ENCODE data around the gene PKN1. TPM values are rescaled to one million over a fixed set of nuclear protein-coding genes. Genes with fewer than 3 reads are reported as not detected.

PKN1 gene
- total RNA-seq, 1 experiment from 2014 or later, result 170 TPM

DNA sequence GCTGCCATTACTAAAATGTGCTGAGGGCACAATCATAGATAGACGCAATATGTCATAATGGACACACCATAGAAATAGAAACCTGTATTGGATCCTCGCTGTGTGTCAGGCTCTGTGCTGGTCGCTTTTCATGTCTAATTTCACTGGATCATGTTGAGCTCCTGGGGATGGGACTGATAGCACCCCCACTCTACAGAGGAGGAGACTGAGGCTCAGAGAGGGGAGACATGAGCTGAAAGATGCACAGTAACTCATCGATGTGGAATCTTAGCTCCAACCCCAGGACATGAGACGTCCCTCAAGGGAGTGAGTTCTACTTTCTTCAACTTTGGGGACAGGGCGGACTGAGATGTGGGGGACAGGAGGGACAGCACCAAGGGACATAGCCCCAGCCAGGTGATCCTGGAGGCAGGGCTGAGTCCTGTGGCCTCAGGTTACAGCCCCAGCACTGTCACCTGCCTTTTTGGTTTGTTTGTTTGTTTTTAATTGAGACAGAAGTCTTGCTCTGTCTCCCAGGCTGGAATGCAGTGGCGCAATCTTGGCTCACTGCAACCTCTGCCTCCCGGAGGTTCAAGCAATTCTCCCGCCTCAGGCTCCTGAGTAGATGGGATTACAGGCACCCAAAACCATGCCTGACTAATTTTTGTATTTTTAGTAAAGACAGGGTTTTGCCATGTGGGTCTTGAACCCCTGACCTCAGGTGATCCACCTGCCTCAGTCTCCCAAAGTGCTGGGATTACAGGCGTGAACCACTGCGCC lies 69.4 kb downstream of the PKN1 start:
- ChIA-PET CTCF (interaction anchor here (0.5 to 1.6 kb wide), 3 partner anchors 10 to 71 kb away, joined by 3 to 5 read pairs (median 4); no protein-coding TSS in a partner anchor), POLR2A (no interaction called here)
- ATAC-seq (no peak), DNase-seq (ENCODE audit: low spot score) (no peak)
- Mint-ChIP-seq H3K27me3 (ENCODE audit: low read depth) (peaks cover 12% of the 10 kb centered on the region; the same call in 1 of the 2 replicates), H3K4me1 (peaks cover 7% of the 10 kb centered on the region), H3K4me3 (no peak overlapping the region), H3K9me3 (no peaks in the 10 kb centered on the region), H3K27ac (no peak overlapping the region), H3K36me3 (no peaks in the 10 kb centered on the region)
- TF ChIP-seq GABPB1 (CRISPR knock-in tag; IDR thresholded peaks at IDR 0.05), result peak; percentile 67
- TF ChIP-seq, protein P1, sequence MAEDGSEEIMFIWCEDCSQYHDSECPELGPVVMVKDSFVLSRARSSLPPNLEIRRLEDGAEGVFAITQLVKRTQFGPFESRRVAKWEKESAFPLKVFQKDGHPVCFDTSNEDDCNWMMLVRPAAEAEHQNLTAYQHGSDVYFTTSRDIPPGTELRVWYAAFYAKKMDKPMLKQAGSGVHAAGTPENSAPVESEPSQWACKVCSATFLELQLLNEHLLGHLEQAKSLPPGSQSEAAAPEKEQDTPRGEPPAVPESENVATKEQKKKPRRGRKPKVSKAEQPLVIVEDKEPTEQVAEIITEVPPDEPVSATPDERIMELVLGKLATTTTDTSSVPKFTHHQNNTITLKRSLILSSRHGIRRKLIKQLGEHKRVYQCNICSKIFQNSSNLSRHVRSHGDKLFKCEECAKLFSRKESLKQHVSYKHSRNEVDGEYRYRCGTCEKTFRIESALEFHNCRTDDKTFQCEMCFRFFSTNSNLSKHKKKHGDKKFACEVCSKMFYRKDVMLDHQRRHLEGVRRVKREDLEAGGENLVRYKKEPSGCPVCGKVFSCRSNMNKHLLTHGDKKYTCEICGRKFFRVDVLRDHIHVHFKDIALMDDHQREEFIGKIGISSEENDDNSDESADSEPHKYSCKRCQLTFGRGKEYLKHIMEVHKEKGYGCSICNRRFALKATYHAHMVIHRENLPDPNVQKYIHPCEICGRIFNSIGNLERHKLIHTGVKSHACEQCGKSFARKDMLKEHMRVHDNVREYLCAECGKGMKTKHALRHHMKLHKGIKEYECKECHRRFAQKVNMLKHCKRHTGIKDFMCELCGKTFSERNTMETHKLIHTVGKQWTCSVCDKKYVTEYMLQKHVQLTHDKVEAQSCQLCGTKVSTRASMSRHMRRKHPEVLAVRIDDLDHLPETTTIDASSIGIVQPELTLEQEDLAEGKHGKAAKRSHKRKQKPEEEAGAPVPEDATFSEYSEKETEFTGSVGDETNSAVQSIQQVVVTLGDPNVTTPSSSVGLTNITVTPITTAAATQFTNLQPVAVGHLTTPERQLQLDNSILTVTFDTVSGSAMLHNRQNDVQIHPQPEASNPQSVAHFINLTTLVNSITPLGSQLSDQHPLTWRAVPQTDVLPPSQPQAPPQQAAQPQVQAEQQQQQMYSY (CRISPR knock-in tag; IDR thresholded peaks at IDR 0.05), result no peak

DNA sequence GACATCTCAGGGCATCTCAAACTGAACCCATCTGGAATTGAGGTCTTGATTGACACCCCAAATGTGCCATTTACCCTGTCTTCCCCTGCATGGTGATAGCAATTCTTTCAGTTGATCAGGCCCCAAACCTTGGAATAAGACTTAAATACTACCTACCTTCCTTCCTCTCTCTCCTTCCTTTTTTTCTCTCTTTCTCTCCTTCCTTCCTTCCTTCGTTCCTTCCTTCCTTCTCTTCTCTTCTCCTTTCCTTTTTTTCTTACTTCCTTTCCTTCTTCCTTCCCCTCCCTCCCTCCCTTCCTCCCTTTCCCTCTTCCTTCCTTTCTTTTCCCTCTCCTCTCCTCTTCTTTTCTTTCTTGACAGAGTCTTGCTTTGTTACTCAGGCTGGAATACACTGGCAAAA lies 70.2 kb downstream of the PKN1 start:
- Mint-ChIP-seq H3K9me3 (no peaks in the 10 kb centered on the region), H3K4me3 (no peak overlapping the region), H3K27ac (no peak overlapping the region), H3K27me3 (ENCODE audit: low read depth) (peaks cover 10% of the 10 kb centered on the region; the same call in 1 of the 2 replicates), H3K36me3 (no peaks in the 10 kb centered on the region), H3K4me1 (peaks cover 6% of the 10 kb centered on the region)
- no peak for ATAC-seq
- DNase-seq (ENCODE audit: low spot score), result no peak
- CTCF ChIA-PET, result interaction anchor here (1.2 to 4.1 kb wide), 3 partner anchors 15 to 53 kb away, joined by 3 to 34 read pairs (median 4); partner anchors contain the start of gene DNAJB1
- TF ChIP-seq, protein P2, sequence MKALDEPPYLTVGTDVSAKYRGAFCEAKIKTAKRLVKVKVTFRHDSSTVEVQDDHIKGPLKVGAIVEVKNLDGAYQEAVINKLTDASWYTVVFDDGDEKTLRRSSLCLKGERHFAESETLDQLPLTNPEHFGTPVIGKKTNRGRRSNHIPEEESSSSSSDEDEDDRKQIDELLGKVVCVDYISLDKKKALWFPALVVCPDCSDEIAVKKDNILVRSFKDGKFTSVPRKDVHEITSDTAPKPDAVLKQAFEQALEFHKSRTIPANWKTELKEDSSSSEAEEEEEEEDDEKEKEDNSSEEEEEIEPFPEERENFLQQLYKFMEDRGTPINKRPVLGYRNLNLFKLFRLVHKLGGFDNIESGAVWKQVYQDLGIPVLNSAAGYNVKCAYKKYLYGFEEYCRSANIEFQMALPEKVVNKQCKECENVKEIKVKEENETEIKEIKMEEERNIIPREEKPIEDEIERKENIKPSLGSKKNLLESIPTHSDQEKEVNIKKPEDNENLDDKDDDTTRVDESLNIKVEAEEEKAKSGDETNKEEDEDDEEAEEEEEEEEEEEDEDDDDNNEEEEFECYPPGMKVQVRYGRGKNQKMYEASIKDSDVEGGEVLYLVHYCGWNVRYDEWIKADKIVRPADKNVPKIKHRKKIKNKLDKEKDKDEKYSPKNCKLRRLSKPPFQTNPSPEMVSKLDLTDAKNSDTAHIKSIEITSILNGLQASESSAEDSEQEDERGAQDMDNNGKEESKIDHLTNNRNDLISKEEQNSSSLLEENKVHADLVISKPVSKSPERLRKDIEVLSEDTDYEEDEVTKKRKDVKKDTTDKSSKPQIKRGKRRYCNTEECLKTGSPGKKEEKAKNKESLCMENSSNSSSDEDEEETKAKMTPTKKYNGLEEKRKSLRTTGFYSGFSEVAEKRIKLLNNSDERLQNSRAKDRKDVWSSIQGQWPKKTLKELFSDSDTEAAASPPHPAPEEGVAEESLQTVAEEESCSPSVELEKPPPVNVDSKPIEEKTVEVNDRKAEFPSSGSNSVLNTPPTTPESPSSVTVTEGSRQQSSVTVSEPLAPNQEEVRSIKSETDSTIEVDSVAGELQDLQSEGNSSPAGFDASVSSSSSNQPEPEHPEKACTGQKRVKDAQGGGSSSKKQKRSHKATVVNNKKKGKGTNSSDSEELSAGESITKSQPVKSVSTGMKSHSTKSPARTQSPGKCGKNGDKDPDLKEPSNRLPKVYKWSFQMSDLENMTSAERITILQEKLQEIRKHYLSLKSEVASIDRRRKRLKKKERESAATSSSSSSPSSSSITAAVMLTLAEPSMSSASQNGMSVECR (CRISPR knock-in tag; IDR thresholded peaks at IDR 0.05; ENCODE audit: borderline replicate concordance), result no peak
- TF ChIP-seq NFATC4 (CRISPR knock-in tag; IDR thresholded peaks at IDR 0.05) (no peak), SMAD3 (CRISPR knock-in tag; IDR thresholded peaks at IDR 0.05; ENCODE audit: borderline replicate concordance) (no peak), TEAD1 (CRISPR knock-in tag; IDR thresholded peaks at IDR 0.05) (no peak), MXD4 (CRISPR knock-in tag; IDR thresholded peaks at IDR 0.05; ENCODE audit: borderline replicate concordance) (no peak), MYBL2 (CRISPR knock-in tag; IDR thresholded peaks at IDR 0.05) (no peak)
- TF ChIP-seq, protein P3, sequence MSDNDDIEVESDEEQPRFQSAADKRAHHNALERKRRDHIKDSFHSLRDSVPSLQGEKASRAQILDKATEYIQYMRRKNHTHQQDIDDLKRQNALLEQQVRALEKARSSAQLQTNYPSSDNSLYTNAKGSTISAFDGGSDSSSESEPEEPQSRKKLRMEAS (CRISPR knock-in tag; IDR thresholded peaks at IDR 0.05), result no peak
- TF ChIP-seq, protein P4, sequence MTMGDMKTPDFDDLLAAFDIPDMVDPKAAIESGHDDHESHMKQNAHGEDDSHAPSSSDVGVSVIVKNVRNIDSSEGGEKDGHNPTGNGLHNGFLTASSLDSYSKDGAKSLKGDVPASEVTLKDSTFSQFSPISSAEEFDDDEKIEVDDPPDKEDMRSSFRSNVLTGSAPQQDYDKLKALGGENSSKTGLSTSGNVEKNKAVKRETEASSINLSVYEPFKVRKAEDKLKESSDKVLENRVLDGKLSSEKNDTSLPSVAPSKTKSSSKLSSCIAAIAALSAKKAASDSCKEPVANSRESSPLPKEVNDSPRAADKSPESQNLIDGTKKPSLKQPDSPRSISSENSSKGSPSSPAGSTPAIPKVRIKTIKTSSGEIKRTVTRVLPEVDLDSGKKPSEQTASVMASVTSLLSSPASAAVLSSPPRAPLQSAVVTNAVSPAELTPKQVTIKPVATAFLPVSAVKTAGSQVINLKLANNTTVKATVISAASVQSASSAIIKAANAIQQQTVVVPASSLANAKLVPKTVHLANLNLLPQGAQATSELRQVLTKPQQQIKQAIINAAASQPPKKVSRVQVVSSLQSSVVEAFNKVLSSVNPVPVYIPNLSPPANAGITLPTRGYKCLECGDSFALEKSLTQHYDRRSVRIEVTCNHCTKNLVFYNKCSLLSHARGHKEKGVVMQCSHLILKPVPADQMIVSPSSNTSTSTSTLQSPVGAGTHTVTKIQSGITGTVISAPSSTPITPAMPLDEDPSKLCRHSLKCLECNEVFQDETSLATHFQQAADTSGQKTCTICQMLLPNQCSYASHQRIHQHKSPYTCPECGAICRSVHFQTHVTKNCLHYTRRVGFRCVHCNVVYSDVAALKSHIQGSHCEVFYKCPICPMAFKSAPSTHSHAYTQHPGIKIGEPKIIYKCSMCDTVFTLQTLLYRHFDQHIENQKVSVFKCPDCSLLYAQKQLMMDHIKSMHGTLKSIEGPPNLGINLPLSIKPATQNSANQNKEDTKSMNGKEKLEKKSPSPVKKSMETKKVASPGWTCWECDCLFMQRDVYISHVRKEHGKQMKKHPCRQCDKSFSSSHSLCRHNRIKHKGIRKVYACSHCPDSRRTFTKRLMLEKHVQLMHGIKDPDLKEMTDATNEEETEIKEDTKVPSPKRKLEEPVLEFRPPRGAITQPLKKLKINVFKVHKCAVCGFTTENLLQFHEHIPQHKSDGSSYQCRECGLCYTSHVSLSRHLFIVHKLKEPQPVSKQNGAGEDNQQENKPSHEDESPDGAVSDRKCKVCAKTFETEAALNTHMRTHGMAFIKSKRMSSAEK (CRISPR knock-in tag; IDR thresholded peaks at IDR 0.05; ENCODE audit: borderline replicate concordance), result no peak
- TF ChIP-seq, protein P5, sequence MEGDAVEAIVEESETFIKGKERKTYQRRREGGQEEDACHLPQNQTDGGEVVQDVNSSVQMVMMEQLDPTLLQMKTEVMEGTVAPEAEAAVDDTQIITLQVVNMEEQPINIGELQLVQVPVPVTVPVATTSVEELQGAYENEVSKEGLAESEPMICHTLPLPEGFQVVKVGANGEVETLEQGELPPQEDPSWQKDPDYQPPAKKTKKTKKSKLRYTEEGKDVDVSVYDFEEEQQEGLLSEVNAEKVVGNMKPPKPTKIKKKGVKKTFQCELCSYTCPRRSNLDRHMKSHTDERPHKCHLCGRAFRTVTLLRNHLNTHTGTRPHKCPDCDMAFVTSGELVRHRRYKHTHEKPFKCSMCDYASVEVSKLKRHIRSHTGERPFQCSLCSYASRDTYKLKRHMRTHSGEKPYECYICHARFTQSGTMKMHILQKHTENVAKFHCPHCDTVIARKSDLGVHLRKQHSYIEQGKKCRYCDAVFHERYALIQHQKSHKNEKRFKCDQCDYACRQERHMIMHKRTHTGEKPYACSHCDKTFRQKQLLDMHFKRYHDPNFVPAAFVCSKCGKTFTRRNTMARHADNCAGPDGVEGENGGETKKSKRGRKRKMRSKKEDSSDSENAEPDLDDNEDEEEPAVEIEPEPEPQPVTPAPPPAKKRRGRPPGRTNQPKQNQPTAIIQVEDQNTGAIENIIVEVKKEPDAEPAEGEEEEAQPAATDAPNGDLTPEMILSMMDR (IDR thresholded peaks at IDR 0.05), result no peak
- TF ChIP-seq, protein P6, sequence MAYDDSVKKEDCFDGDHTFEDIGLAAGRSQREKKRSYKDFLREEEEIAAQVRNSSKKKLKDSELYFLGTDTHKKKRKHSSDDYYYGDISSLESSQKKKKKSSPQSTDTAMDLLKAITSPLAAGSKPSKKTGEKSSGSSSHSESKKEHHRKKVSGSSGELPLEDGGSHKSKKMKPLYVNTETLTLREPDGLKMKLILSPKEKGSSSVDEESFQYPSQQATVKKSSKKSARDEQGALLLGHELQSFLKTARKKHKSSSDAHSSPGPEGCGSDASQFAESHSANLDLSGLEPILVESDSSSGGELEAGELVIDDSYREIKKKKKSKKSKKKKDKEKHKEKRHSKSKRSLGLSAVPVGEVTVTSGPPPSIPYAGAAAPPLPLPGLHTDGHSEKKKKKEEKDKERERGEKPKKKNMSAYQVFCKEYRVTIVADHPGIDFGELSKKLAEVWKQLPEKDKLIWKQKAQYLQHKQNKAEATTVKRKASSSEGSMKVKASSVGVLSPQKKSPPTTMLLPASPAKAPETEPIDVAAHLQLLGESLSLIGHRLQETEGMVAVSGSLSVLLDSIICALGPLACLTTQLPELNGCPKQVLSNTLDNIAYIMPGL (CRISPR knock-in tag; IDR thresholded peaks at IDR 0.05), result no peak
- TF ChIP-seq, protein P7, sequence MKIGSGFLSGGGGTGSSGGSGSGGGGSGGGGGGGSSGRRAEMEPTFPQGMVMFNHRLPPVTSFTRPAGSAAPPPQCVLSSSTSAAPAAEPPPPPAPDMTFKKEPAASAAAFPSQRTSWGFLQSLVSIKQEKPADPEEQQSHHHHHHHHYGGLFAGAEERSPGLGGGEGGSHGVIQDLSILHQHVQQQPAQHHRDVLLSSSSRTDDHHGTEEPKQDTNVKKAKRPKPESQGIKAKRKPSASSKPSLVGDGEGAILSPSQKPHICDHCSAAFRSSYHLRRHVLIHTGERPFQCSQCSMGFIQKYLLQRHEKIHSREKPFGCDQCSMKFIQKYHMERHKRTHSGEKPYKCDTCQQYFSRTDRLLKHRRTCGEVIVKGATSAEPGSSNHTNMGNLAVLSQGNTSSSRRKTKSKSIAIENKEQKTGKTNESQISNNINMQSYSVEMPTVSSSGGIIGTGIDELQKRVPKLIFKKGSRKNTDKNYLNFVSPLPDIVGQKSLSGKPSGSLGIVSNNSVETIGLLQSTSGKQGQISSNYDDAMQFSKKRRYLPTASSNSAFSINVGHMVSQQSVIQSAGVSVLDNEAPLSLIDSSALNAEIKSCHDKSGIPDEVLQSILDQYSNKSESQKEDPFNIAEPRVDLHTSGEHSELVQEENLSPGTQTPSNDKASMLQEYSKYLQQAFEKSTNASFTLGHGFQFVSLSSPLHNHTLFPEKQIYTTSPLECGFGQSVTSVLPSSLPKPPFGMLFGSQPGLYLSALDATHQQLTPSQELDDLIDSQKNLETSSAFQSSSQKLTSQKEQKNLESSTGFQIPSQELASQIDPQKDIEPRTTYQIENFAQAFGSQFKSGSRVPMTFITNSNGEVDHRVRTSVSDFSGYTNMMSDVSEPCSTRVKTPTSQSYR (CRISPR knock-in tag; IDR thresholded peaks at IDR 0.05), result no peak
- POLR2A ChIA-PET, result no interaction called here

Data from WTC11 (cell line).